HCT116 (cell line): Measurements from ENCODE around the gene CABYR.

ENCODE experiments used
- CTCF ChIP-seq, 3 experiments: fragments of 200-600 bp in 1 of 3; sonication (generic) in 1 of 3; IDR thresholded peaks in 2 of 3; conservative IDR thresholded peaks in 1 of 3; 2 replicates each; pipeline ENCODE4 v1.5.1; 2012 to 2017; ENCODE audit warnings: low read depth in 2 of 3, low read length in 2 of 3, antibody characterized with exemption in 1 of 3, borderline replicate concordance in 1 of 3, control low read depth in 1 of 3, mild to moderate bottlenecking in 1 of 3, mixed read lengths in 1 of 3, mixed run types in 1 of 3, moderate library complexity in 1 of 3; ENCODE audit not compliant: insufficient read depth in 1 of 3
- POLR2AphosphoS5 ChIP-seq: IDR thresholded peaks from 2 replicates; pipeline ENCODE4 v1.6.1; 2011; ENCODE audit warnings: mild to moderate bottlenecking, low read depth, low read length, moderate library complexity
- ZNF274 ChIP-seq: fragments of 200-500 bp; sonication (Bioruptor generic); IDR thresholded peaks from 2 replicates; pipeline ENCODE4 v1.6.1; 2014; ENCODE audit warnings: mild to moderate bottlenecking, low read depth, low read length, inconsistent platforms

- TF ChIP-seq CTCF (IDR thresholded peaks at IDR 0.05 in 2 of 3, conservative IDR thresholded peaks at IDR 0.05 in 1 of 3; ENCODE audit: borderline replicate concordance in 1 of 3, insufficient read depth in 1 of 3, low read depth in 2 of 3, low read length in 2 of 3) (no peak), POLR2AphosphoS5 (no peak), ZNF274 (no peak)
These were observed 56.6 kb downstream of the CABYR start for GRCh38 chr18:24195296-24196053.
